Ovary (tissue), 9 donors: ENCODE results near the gene NNT. TPM values are rescaled to one million over a fixed set of nuclear protein-coding genes. Genes with fewer than 3 reads are reported as not detected.

Experiments
- DNase-seq, 5 donors: peaks; one replicate each; pipeline ENCODE4 v3.0.0-alpha.2; 2019 to 2020
- H3K27ac ChIP-seq, 2 donors: fragments of 200-600 bp; one replicate each; pipeline versions ENCODE4 v1.5.1 to v1.8.0; 2019 to 2022
- H3K27me3 ChIP-seq: fragments of 200-600 bp; one replicate; pipeline ENCODE4 v1.8.0; 2022
- H3K36me3 ChIP-seq: fragments of 200-600 bp; sonication (generic); one replicate; pipeline ENCODE4 v1.5.1; 2019
- H3K4me1 ChIP-seq: one replicate; pipeline ENCODE4 v1.8.1; 2013; ENCODE audit warnings: mild to moderate bottlenecking, moderate library complexity; ENCODE audit not compliant: insufficient read depth
- H3K4me3 ChIP-seq: fragments of 200-600 bp; sonication (generic); one replicate; pipeline ENCODE4 v1.5.1; 2017
- H3K9me3 ChIP-seq, 2 donors: fragments of 200-600 bp in 1 of 2; sonication (generic) in 1 of 2; one replicate each; pipeline versions ENCODE4 v1.5.1 to v1.8.1; 2013 to 2019; ENCODE audit warnings: mild to moderate bottlenecking in 1 of 2, moderate library complexity in 1 of 2
- CTCF ChIP-seq, 3 donors: fragments of 450-650 bp in 2 of 3; fragments of 200-600 bp in 1 of 3; IDR thresholded peaks; one replicate each; pipeline versions ENCODE4 v1.5.1 to v1.8.0; 2016 to 2022; ENCODE audit warnings: antibody characterized with exemption in 3 of 3, mild to moderate bottlenecking in 1 of 3
- EP300 ChIP-seq: sonication (generic); formaldehyde crosslinking; IDR thresholded peaks from one replicate; pipeline ENCODE4 v1.6.1; 2017; ENCODE audit warnings: antibody characterized with exemption
- POLR2A ChIP-seq: fragments of 450-650 bp; IDR thresholded peaks from one replicate; pipeline ENCODE4 v1.6.1; 2017; ENCODE audit warnings: antibody characterized with exemption, mild to moderate bottlenecking, moderate library complexity
- WGBS, 3 donors: extraction: QIAGEN DNeasy Blood & Tissue Kit in 1 of 3; methylation state at CpG; one replicate each; pipeline versions ENCODE4 v1.1.5 to v1.1.7; 2013 to 2017; 5-methylcytosine and 5-hydroxymethylcytosine counted together
- intact Hi-C, 4 donors: fragments of 100-400 bp; cut with DNase I; formaldehyde crosslinking; loops; one replicate each; pipeline versions ENCODE4 v1.11.0 to v1.15.1; 2022 to 2023
- polyA plus RNA-seq, 2 donors: library from polyadenylated mRNA; stranded (reverse); fragments of 200-250 nt in 1 of 2; fragments of 350-450 nt in 1 of 2; fragmentation: Illumina TruSeq in 1 of 2; extraction: RNeasy Lipid Tissue Mini Kit (QIAGEN cat#74804) in 1 of 2; gene quantifications; one replicate each; pipeline ENCODE4 v1.2.3, GENCODE V29; 2013 to 2014
- total RNA-seq, 7 donors: library from RNA; depleted of rRNA in 2 of 7; stranded (reverse); fragments of >200 nt in 2 of 7; fragmentation: NEBNext Ultra II Directional in 3 of 7; extraction: Animal tissue kit (Norgen Biotek cat#: 25700) in 3 of 7; gene quantifications; one replicate each; pipeline versions ENCODE4 v1.1.0 to v1.2.4, GENCODE V29; 2016 to 2023
- donor health status: DM: no; HTN: no; CAD: no; lungs with moderate emphysema.
- donor health status: DM: no; HTN: no; CAD: no.
- donor health status: Bipolar disorder and iron deficiency.
- donor health status: DM: yes; HTN: yes; CAD: no.
- donor health status: DM: no; HTN: no; CAD: no.
- donor health status: DM: yes; HTN: yes; CAD: no.

Gene NNT
- total and polyA plus RNA-seq, 9 donors: 12.2 to 51.9 (median 38.5) TPM

- TF ChIP-seq POLR2A: no peak
- no peak for TF ChIP-seq EP300
- TF ChIP-seq CTCF (IDR thresholded peaks at IDR 0.05): no peak
- H3K27ac ChIP-seq: no peak overlapping the region
- no peaks in the 10 kb centered on the region for H3K27me3 ChIP-seq
- H3K4me1 ChIP-seq: no peaks in the 10 kb centered on the region
- no peaks in the 10 kb centered on the region for H3K9me3 ChIP-seq
- no peak overlapping the region for H3K4me3 ChIP-seq
- intact Hi-C loops: no loop called here
- 95 to 100% (median 95%) methylated on average over 1 of the region's 1 CpG for WGBS, 3 donors
- no peak for DNase-seq
- H3K36me3 ChIP-seq: no peaks in the 10 kb centered on the region
These were observed 34.4 kb downstream of the NNT start for GRCh38 chr5:43637416-43637815.

- Histone ChIP-seq H3K4me3 (no peak overlapping the region), H3K27me3 (no peaks in the 10 kb centered on the region), H3K9me3 (no peaks in the 10 kb centered on the region), H3K27ac (no peak overlapping the region), H3K36me3 (no peaks in the 10 kb centered on the region), H3K4me1 (no peaks in the 10 kb centered on the region)
- WGBS, 3 donors: 88 to 95% (median 94%) methylated on average over 2 of the region's 2 CpGs
- no peak for DNase-seq
- intact Hi-C loops: no loop called here
- TF ChIP-seq EP300: no peak
- TF ChIP-seq POLR2A: no peak
- no peak for TF ChIP-seq CTCF (IDR thresholded peaks at IDR 0.05)
These were observed 35.1 kb downstream of the NNT start for GRCh38 chr5:43638107-43638506.

- intact Hi-C loops: no loop called here
- no peak overlapping the region for H3K27ac ChIP-seq
- H3K4me1 ChIP-seq: no peaks in the 10 kb centered on the region
These were observed 35.6 kb downstream of the NNT start for GRCh38 chr5:43638546-43638945.

GRCh38 chr5:43639566-43639965, 36.6 kb downstream of the NNT start:
- intact Hi-C loops: no loop called here
- Histone ChIP-seq H3K36me3 (no peaks in the 10 kb centered on the region), H3K4me1 (no peaks in the 10 kb centered on the region), H3K9me3 (no peaks in the 10 kb centered on the region), H3K27me3 (no peaks in the 10 kb centered on the region), H3K27ac (no peak overlapping the region), H3K4me3 (no peak overlapping the region)
- no peak for TF ChIP-seq CTCF (IDR thresholded peaks at IDR 0.05)
- TF ChIP-seq EP300: no peak
- no peak for TF ChIP-seq POLR2A
- 89 to 100% (median 91%) methylated on average over 1 of the region's 1 CpG for WGBS, 3 donors
- DNase-seq: no peak

More at GRCh38 chr5:43638546-43638945, 35.6 kb downstream of the NNT start:
- H3K4me3 ChIP-seq: no peak overlapping the region
- no peaks in the 10 kb centered on the region for H3K36me3 ChIP-seq
- TF ChIP-seq CTCF (IDR thresholded peaks at IDR 0.05) (no peak), EP300 (no peak), POLR2A (no peak)
- DNase-seq: no peak
- no peaks in the 10 kb centered on the region for H3K9me3 ChIP-seq
- H3K27me3 ChIP-seq: no peaks in the 10 kb centered on the region

- no peak overlapping the region for H3K27ac ChIP-seq
- H3K4me1 ChIP-seq: no peaks in the 10 kb centered on the region
- no peak overlapping the region for H3K4me3 ChIP-seq
- WGBS, 3 donors: 89 to 92% (median 91%) methylated on average over 2 of the region's 2 CpGs
- TF ChIP-seq EP300 (no peak), POLR2A (no peak), CTCF (IDR thresholded peaks at IDR 0.05) (no peak)
- intact Hi-C loops: no loop called here
- H3K27me3 ChIP-seq: no peaks in the 10 kb centered on the region
- H3K9me3 ChIP-seq: no peaks in the 10 kb centered on the region
- no peaks in the 10 kb centered on the region for H3K36me3 ChIP-seq
- DNase-seq: no peak
These were observed 39.4 kb downstream of the NNT start for GRCh38 chr5:43642428-43642827.
